Bronchial epithelial cell (primary cell): ENCODE data around the gene ZNF32. TPM values are rescaled to one million over a fixed set of nuclear protein-coding genes. Genes with fewer than 3 reads are reported as not detected.

Source experiments
- DNase-seq: peaks from one replicate; pipeline ENCODE4 v3.0.0-alpha.2; 2010; ENCODE audit warnings: low read depth
- FAIRE-seq: peaks from 2 replicates; lab custom pipeline; 2011; peaks lifted over from hg19 to GRCh38; lab: Jason Lieb, UNC
- H3K27me3 ChIP-seq: 2 replicates; pipeline ENCODE4 v1.5.1; 2011; ENCODE audit warnings: low read length; ENCODE audit not compliant: control insufficient read depth, insufficient read depth
- H3K36me3 ChIP-seq: 2 replicates; pipeline ENCODE4 v1.5.1; 2011; ENCODE audit warnings: low read length; ENCODE audit not compliant: control insufficient read depth, insufficient read depth
- H3K4me3 ChIP-seq: 2 replicates; pipeline ENCODE4 v1.5.1; 2011; ENCODE audit warnings: mild to moderate bottlenecking, low read depth, low read length, control low read depth
- CTCF ChIP-seq: IDR thresholded peaks from 2 replicates; pipeline ENCODE4 v1.5.1; 2011; ENCODE audit warnings: mild to moderate bottlenecking, moderate library complexity, low read length, control low read depth, inconsistent platforms; ENCODE audit not compliant: insufficient read depth, severe bottlenecking
- total RNA-seq: library from RNA; depleted of rRNA; stranded (reverse); fragments of >200 nt; gene quantifications from 2 replicates; pipeline ENCODE4 v1.2.1, GENCODE V29; 2014

ZNF32 gene
- total RNA-seq, 1 donor from 2014 or later, result 20.5 TPM

- H3K36me3 ChIP-seq, result no peaks in the 10 kb centered on the region
- no peak for FAIRE-seq
Observed at GRCh38 chr10:43689618-43689954, 40.9 kb upstream of the ZNF32 start.

GRCh38 chr10:43689007-43689491 lies 40.4 kb upstream of the ZNF32 start:
- no peak for TF ChIP-seq CTCF
- H3K36me3 ChIP-seq, result no peaks in the 10 kb centered on the region
- H3K4me3 ChIP-seq, result peak overlapping the region; percentile 52
- no peak for FAIRE-seq
- no peaks in the 10 kb centered on the region for H3K27me3 ChIP-seq
- no peak for DNase-seq

More at GRCh38 chr10:43689618-43689954, 40.9 kb upstream of the ZNF32 start:
- TF ChIP-seq CTCF, result no peak
- Histone ChIP-seq H3K4me3 (peak overlapping the region; percentile 52), H3K27me3 (no peaks in the 10 kb centered on the region)
- DNase-seq, result no peak

- FAIRE-seq (no peak), DNase-seq (no peak)
- no peak overlapping the region for H3K4me3 ChIP-seq
- TF ChIP-seq CTCF, result no peak
- no peaks in the 10 kb centered on the region for H3K27me3 ChIP-seq
- H3K36me3 ChIP-seq, result no peaks in the 10 kb centered on the region
Observed at GRCh38 chr10:43688348-43688892, 39.7 kb upstream of the ZNF32 start.

- Histone ChIP-seq H3K27me3 (no peaks in the 10 kb centered on the region), H3K4me3 (no peak overlapping the region), H3K36me3 (no peaks in the 10 kb centered on the region)
- TF ChIP-seq CTCF, result no peak
- no peak for DNase-seq
- no peak for FAIRE-seq
Observed at GRCh38 chr10:43687373-43687772, 38.7 kb upstream of the ZNF32 start.

GRCh38 chr10:43686414-43686813 lies 37.7 kb upstream of the ZNF32 start:
- FAIRE-seq, result no peak

More at GRCh38 chr10:43686414-43686813, 37.7 kb upstream of the ZNF32 start:
- Histone ChIP-seq H3K27me3 (no peaks in the 10 kb centered on the region), H3K36me3 (no peaks in the 10 kb centered on the region), H3K4me3 (no peak overlapping the region)
- no peak for DNase-seq
- TF ChIP-seq CTCF, result no peak
